A673 (cell line): Measurements from ENCODE around the gene HJV.

Experiments used
- EZH2 ChIP-seq: fragments of 200-600 bp; sonication (generic); IDR thresholded peaks from 2 replicates; pipeline ENCODE4 v1.6.1; 2017; ENCODE audit warnings: borderline replicate concordance, low read depth, mild to moderate bottlenecking, mixed read lengths, antibody characterized with exemption, low read length; ENCODE audit not compliant: poor library complexity, severe bottlenecking
- TF ChIP-seq, protein P1 (sequence below): fragments of 300-800, 200-600 bp; sonication (generic); conservative IDR thresholded peaks from 2 replicates; pipeline ENCODE4 v1.5.1; 2017; ENCODE audit warnings: low read depth, mild to moderate bottlenecking, antibody characterized with exemption, low read length, moderate library complexity, mixed read lengths

- no peak for TF ChIP-seq EZH2
- TF ChIP-seq, protein P1, sequence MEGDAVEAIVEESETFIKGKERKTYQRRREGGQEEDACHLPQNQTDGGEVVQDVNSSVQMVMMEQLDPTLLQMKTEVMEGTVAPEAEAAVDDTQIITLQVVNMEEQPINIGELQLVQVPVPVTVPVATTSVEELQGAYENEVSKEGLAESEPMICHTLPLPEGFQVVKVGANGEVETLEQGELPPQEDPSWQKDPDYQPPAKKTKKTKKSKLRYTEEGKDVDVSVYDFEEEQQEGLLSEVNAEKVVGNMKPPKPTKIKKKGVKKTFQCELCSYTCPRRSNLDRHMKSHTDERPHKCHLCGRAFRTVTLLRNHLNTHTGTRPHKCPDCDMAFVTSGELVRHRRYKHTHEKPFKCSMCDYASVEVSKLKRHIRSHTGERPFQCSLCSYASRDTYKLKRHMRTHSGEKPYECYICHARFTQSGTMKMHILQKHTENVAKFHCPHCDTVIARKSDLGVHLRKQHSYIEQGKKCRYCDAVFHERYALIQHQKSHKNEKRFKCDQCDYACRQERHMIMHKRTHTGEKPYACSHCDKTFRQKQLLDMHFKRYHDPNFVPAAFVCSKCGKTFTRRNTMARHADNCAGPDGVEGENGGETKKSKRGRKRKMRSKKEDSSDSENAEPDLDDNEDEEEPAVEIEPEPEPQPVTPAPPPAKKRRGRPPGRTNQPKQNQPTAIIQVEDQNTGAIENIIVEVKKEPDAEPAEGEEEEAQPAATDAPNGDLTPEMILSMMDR, result no peak
Observed at GRCh38 chr1:145994391-145995120, 27.0 kb downstream of the HJV start.
